Stimulated activated CD4-positive, alpha-beta T cell treated with anti-CD3 and anti-CD28 coated beads, Interleukin-1b, Interleukin-23, amount 100 ng/mL, for 48 hours (primary cell): Measurements from ENCODE around the gene SLC6A20.

Experiments
- DNase-seq: peaks from one replicate; pipeline ENCODE4 v3.0.0-alpha.2; 2020

SLC6A20 gene

DNA sequence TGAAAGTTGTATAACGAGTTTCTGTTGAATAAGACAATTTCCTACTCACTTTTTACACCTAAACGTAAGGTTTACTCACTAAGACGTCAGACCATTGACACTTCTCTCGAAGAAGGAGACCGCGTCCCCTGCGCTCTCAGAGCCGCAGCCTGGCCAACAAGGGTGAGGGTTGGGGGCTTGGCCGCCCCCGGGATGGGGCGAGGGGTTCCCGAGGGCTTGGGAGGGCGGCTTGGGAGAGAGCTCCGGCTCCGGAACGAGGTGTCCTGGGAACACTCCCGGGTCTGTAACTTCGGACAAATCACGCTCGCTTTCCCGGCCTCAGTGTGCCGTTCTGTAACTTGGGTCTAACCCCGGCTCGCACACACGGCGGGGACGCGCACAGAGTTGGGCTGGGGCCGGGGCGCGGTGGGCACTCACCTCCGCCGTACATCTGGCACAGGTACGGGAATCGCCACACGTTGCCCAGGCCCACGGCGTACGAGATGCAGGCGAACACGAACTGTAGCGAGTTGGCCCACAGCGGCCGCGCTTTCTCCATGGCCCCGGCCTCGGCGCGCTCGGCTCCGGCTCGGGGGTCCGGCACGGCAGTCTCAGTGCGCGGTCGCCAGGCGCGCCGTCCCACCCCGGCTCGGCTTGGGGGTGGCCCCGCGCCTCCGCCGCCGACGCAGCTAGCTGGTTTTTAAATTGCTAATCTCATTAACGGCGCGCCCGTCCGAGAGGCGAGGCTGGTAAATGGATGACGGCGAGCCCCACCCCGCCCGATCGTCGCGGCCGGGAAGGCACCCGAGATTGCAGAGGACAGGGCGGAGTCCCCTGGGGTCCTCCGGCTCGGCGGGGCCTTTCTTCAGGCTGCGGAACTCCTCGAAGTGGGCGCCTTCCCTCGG, at the start of gene SLC6A20:
Gene SLC6A20 (minus strand): TSS at position 655 of the 884 bp plus-strand sequence. CDS start 117 bp downstream, at position 538.
- DNase-seq, result no peak

- no peak for DNase-seq
Measured at GRCh38 chr3:45844616-45845015, 48.3 kb upstream of the SLC6A20 start.

GRCh38 chr3:45842851-45843625, 46.7 kb upstream of the SLC6A20 start:
- no peak for DNase-seq

DNA sequence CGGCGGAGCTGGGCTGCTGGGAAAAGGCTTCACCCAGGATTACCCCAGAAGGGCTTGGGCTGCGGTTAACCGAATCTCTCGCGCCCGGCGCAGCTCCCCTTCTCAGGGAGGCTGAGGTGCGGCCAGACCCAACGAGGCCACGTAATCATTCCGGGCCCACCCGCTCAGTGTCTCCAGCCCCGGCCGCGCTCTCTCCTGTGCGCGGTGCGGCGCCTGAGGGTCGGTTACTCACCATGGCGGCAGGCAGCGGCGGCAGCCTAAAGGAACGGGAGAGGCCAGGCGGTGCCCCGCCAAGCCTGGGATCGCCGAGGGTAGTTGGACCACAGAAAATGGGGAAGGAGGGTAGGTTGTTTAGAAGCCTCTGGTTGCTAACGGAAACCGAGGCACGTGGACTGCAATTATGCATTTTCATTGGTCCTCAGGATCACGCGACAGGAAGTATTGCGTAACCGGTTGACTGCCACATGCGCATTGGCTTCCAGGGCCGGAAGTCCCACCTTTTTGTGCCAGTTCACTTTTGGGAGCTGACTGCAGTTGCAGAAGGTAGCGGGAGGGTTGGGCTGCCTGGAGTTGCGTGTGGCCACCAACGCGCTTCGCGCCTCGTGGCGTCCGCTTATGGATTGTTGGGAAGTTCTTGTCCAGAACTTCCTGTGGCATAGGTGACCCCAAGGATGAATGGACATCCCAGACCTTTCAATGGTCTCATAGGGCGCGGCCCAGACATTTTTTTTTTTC, 45.6 kb upstream of the SLC6A20 start, which contains the start of gene LZTFL1:
Gene LZTFL1 (minus strand): TSS at position 363 of the 735 bp plus-strand sequence. CDS start 128 bp downstream, at position 235.
- peak; percentile 91 for DNase-seq

DNA sequence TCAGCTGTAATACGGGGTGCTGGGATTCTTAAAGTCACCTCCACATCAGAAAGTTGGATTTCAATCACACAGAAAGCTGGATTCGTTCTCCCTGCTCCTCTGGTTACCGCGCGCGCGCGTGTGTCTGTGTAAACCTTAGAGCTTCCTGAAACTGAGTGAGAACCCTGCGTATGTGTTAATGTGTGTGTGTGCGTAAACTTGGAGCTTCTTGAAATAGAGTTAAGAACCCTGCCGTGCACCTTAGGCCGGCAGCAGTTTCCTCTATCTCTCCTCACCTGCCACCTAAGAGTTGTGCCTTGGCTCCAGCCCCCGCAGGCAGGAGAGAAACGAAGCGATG, 45.1 kb upstream of the SLC6A20 start:
- no peak for DNase-seq

- no peak for DNase-seq
Measured at GRCh38 chr3:45838466-45838865, 42.1 kb upstream of the SLC6A20 start.

GRCh38 chr3:45832699-45833098, 36.4 kb upstream of the SLC6A20 start:
- DNase-seq, result no peak

DNA sequence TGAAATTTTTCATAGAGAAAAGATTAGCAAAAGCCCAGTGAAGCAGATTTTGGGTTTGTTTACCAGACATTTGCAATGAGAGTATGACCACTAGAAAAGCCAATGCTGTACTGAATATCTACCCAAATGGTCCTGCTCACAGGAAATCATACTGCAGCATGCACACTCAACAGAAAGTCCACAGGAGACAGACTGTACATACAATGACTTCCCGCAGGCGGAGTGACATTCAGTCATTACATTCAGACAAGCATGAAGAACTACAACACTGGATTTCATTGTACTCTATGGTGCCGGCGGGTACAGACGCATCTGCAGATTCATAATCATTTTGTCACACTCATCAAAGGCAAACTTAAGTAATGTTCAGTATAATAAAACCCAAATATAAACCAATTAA, 33.8 kb upstream of the SLC6A20 start:
- DNase-seq, result no peak

GRCh38 chr3:45826908-45827307, 30.6 kb upstream of the SLC6A20 start:
- DNase-seq, result no peak

GRCh38 chr3:45826321-45826720, 30.0 kb upstream of the SLC6A20 start:
- no peak for DNase-seq

GRCh38 chr3:45821127-45821526, 24.8 kb upstream of the SLC6A20 start:
- DNase-seq, result no peak

DNA sequence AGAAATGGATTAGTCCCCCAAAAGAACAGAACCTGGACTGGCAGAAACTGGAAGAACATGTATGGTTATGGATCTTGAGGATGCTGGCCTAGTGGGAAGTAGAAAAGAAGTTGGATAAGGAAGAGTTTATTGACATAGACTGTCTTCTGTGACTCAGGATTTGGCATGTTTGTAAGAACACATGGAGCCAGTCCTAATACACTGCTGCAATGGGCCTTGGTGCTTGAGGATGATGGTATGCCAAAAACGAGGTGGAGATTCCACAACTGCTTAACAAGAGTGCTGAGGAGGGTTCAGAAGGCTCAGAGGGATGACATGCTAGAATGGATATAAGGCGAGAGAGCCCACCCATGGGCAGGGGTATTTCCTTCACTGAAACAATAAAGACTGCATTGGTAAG, 23.2 kb upstream of the SLC6A20 start:
- DNase-seq, result no peak

DNA sequence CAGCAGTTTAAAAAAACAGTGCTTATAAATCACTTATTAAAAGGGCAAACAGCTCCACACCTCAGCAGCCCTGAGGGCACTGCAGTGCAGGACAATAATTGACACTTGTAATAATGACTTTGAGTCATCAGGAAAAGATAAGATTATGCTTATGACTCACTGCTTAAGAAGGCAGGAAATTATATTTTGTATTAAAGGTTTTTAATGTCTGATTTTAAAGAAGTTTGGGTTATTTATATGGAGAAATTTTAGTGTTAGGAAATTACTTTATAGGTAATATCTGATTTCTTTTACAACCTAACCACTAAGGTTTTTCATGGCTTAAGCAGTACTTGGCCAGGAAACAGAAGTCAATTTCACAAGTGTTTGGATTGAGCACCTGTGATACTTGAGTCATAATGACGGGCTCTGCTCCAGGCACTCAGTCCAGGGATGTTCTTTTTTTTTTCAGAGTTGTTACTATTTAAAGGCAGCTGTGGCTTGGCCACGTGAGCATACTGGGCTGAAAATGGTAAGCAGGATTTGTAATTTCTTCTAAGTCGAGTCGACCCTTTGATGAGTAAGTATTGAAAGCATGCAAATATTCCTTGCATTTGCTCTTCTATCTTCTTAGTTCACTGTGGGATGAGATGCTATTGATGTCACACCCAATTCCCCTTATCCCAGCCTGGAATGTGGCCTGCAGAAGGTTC, 21.6 kb upstream of the SLC6A20 start:
- no peak for DNase-seq

- no peak for DNase-seq
Measured at GRCh38 chr3:45816544-45816943, 20.2 kb upstream of the SLC6A20 start.

DNA sequence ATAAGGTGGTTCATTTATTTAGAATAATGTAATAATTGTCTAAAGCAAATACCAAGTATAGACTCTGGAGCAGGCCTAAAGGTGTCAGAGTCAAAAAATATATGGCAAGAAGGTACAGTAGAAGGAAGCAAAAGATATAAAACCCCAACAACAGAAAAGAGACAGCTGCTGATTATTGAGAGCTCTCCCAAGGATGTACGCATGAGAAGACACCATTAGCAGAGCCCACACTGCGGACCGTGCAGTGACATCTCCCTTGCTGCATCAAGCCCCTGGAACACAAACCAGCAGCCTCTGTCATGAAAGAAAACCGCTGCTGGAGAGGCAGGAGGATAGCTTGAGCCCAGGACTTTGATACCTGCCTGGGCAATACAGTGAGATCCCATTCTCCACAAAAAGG, 18.0 kb upstream of the SLC6A20 start:
- DNase-seq, result no peak

DNA sequence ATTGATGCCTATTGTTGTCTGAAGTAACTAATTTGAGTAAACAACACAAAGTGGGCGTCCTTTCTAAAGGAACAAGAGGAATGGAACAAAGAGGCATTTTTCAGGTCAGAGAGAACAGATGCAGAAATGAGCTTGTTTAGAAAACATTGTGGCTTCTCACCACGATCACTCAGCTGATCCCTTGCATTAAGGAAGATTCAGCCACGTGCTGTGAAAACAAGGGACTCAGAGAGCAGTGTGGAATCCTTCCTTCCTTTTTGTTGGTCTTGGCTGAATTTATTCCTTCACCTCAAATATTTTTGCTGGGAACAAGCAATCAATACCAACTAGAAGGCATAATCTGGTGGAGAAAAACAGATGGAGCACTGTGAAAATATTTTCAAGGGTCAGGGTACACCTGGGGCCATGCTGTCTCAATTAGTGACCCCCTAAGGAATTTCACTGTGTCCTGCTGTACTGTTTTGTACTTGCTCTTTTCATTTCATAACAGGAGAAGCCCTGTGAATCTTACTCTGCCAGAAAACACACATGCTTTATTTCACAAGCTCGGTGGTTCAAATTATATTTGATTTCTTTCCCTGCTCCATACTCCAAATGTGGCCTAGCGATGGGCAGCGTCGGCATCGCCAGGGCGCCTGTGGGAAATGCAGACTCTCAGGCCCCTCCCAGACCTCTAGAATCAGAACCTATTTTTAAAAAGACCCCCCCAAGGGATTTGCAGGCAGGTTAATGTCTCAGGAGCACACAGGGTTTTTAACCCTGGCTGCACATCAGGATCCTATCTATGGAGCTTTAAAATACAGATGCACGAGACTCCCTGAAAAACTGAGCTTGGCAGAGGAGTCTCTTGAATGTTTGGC, 11.6 kb upstream of the SLC6A20 start:
- no peak for DNase-seq

- no peak for DNase-seq
Measured at GRCh38 chr3:45807133-45807532, 10.8 kb upstream of the SLC6A20 start.

DNA sequence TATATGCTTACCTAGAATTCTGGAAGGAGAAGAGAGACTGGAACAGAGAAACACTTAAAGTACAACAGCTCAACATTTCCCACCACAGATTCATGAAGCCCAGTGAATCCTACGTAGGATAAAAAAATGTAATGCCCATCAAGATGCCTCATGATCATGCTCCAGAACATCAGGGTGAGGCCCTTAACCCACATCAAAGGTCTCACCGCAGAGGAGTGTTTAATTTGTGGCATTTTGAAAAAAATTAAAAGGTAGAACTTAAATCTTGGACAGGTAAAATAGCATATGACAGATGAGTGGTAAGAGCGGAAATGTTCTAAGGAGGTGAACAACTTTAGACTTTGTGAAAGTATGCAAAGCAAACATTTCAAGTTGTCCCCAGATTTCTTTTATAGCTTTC, 9.7 kb upstream of the SLC6A20 start:
- no peak for DNase-seq

- no peak for DNase-seq
Measured at GRCh38 chr3:45803252-45803935, 7.1 kb upstream of the SLC6A20 start.

- no peak for DNase-seq
Measured at GRCh38 chr3:45802146-45802545, 5.8 kb upstream of the SLC6A20 start.

GRCh38 chr3:45800611-45801010, 4.3 kb upstream of the SLC6A20 start:
- DNase-seq, result no peak
